Kidney tubule cell (primary cell): ENCODE measurements around the gene ANKS4B.

Experiments
- DNase-seq: peaks from one replicate; pipeline ENCODE4 v3.0.0-alpha.2; 2018; ENCODE audit warnings: low spot score

The ANKS4B gene

GRCh38 chr16:21300309-21301167 lies 67.0 kb downstream of the ANKS4B start:
- DNase-seq: peak; percentile 100

GRCh38 chr16:21301168-21301894 lies 67.8 kb downstream of the ANKS4B start:
- DNase-seq: peak; percentile 89

GRCh38 chr16:21301895-21302291 lies 68.4 kb downstream of the ANKS4B start:
- DNase-seq: no peak

DNA sequence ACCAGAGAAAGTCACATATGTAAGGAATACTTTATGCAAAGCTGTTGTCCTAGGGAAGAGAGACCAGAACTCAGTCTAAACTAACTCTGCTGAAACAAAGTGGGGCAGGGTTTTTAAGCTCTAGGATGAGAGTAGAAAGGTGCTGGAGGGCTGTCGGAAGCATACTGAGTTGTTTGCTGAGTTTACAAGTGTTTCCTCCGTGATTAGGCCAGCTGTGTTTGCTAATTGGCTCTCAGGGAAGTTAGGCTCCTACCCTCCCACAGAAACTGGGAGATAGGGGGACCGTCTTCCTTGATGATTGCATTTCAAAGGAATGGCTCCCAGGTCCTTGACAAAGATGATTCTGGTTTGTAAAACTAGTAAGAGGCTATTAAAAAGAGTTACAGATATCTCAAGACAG lies 69.0 kb downstream of the ANKS4B start:
- DNase-seq: peak; percentile 39

DNA sequence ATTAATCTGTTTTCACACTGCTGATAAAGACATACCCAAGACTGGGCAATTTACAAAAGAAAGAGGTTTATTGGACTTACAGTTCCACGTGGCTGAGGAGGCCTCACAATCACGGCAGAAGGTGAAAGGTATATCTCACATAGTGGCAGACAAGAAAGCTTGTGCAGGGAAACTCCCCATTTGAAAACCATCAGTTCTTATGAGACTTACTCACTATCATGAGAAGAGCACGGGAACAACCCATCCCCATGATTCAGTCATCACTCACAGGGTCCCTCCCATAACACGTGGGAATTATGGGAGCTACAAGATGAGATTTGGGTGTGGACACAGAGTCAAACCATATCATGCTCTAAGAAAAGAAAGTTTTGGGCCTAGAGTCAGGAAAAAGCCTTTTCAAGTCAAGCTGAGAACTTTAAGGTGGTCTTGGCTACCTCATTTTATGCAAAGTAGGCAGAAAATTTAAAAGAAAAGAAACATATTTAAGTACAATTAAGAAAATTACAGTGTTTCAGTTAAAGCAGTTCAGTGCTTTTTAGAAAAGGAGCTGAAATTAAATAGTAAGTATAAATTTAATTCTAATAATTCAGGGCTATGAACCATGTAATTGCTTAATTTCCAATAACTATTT lies 69.5 kb downstream of the ANKS4B start:
- DNase-seq: peak; percentile 88
